ENCODE measurements around the gene ATP8B4. TPM values are rescaled to one million over a fixed set of nuclear protein-coding genes. Genes with fewer than 3 reads are reported as not detected.
"Not testable (repeated sequence)": the region's sequence is repeated elsewhere in the genome, so short reads cannot be mapped to it uniquely, and the experiment has no call there.

The ATP8B4 gene
- total RNA-seq, 2 donors from 2014 or later = 16.8 to 16.9 TPM

DNA sequence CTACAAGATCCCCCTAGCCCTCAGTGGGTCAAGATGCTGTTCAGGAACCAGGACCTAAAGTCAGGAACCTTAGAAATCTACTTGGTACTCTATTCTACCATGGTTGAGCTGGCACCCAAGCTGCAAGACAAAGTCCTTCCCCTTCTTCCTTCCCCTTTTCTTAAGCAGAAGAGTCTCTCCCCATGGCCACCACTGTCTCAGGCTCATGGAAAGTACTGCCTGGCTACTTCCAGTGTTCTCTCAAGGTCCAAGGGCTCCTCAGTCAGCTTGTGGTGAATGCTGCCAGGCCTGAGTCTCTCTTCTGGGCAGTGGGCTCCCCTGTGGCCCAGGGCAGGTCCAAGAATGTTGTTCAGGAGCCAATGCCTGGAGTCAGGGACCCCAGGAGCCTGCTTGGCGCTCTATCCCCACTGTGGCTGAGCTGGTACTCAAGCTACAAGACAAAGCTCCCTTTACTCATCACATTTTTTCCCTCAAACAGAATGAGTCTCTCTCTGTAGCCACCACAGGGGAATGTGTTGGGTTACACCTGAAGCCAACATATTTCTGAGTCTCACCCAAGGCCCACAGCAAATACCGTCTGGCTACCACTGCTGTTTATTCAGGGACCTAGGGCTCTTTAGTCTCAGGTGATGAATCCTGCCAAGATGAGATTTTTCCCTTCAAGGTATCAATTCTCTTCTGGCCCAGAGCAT, 44.8 kb upstream of the ATP8B4 start:
- no peak for DNase-seq (ENCODE audit: low spot score)
- TF ChIP-seq, protein P1, sequence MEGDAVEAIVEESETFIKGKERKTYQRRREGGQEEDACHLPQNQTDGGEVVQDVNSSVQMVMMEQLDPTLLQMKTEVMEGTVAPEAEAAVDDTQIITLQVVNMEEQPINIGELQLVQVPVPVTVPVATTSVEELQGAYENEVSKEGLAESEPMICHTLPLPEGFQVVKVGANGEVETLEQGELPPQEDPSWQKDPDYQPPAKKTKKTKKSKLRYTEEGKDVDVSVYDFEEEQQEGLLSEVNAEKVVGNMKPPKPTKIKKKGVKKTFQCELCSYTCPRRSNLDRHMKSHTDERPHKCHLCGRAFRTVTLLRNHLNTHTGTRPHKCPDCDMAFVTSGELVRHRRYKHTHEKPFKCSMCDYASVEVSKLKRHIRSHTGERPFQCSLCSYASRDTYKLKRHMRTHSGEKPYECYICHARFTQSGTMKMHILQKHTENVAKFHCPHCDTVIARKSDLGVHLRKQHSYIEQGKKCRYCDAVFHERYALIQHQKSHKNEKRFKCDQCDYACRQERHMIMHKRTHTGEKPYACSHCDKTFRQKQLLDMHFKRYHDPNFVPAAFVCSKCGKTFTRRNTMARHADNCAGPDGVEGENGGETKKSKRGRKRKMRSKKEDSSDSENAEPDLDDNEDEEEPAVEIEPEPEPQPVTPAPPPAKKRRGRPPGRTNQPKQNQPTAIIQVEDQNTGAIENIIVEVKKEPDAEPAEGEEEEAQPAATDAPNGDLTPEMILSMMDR (IDR thresholded peaks at IDR 0.05) = no peak
- no peak for ATAC-seq (ENCODE audit: insufficient number of reproducible peaks, low FRiP score, low read depth)
- no peak overlapping the region for H3K4me3 ChIP-seq
- no peaks in the 10 kb centered on the region for H3K4me1 ChIP-seq (ENCODE audit: control insufficient read depth in 1 of 2, low read depth in 2 of 2)
- no peak overlapping the region for H3K27ac ChIP-seq
- H3K27me3 ChIP-seq (replicated peaks; ENCODE audit: insufficient read depth) = no peaks in the 10 kb centered on the region
- H3K9me3 ChIP-seq = no peaks in the 10 kb centered on the region
- no peaks in the 10 kb centered on the region for H3K36me3 ChIP-seq

DNA sequence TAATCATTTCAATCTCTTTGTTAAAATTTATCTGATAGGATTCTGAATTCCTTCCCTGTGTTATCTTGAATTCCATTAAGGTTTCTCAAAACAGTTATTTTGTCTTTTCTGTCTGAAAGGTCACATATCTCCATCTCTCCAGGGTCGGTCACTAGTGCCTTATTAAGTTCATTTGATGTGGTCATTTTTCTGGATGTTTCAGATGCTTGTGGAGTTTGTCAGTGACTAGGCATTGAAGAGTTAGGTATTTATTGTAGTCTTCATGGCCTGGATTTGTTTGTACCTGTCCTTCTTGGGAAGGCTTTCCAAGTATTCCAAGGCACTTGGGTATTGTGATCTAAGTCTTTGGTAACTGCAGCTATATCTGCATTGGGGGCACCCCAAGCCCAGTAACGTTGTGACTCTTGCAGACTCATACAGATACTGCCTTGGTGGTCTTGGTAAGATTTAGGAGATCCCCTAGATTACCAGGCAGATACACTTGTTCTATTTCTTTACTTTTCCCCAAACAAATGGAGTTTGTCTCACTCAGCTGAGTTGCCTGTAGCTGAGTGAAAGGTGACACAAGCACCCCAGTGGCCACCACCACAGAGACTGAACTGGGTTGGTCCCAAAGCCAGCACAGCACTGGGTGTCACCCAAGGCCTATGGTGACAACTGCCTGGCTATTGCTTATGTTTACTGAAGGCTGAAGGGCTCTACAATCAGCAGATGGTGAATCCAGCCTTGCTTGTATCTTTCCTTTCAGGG, 44.1 kb upstream of the ATP8B4 start:
- DNase-seq (ENCODE audit: low spot score) (no peak), ATAC-seq (ENCODE audit: insufficient number of reproducible peaks, low FRiP score, low read depth) (no peak)
- no peaks in the 10 kb centered on the region for H3K9me3 ChIP-seq

DNA sequence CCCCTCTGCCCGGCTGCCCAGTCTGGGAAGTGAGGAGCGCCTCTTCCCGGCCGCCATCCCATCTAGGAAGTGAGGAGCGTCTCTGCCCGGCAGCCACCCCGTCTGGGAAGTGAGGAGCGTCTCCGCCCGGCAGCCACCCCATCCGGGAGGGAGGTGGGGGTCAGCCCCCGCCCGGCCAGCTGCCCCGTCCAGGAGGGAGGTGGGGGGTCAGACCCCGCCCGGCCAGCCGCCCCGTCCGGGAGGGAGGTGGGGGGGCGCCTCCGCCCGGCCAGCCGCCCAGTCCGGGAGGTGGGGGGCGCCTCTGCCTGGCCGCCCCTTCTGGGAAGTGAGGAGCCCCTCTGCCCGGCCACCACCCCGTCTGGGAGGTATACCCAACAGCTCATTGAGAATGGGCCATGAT, 39.2 kb upstream of the ATP8B4 start:
- not testable (repeated sequence) for H3K27ac ChIP-seq; H3K9me3 ChIP-seq; DNase-seq (ENCODE audit: low spot score); H3K36me3 ChIP-seq; H3K4me3 ChIP-seq; ATAC-seq (ENCODE audit: insufficient number of reproducible peaks, low FRiP score, low read depth); H3K4me1 ChIP-seq (ENCODE audit: control insufficient read depth in 1 of 2, low read depth in 2 of 2); H3K27me3 ChIP-seq (replicated peaks; ENCODE audit: insufficient read depth)

More for the DNA sequence above, 44.1 kb upstream of the ATP8B4 start:
- H3K27me3 ChIP-seq (replicated peaks; ENCODE audit: insufficient read depth) = no peaks in the 10 kb centered on the region
- H3K36me3 ChIP-seq = no peaks in the 10 kb centered on the region
- H3K27ac ChIP-seq = no peak overlapping the region
- no peak overlapping the region for H3K4me3 ChIP-seq
- TF ChIP-seq, protein P1 (IDR thresholded peaks at IDR 0.05) = no peak
- H3K4me1 ChIP-seq (ENCODE audit: control insufficient read depth in 1 of 2, low read depth in 2 of 2) = no peaks in the 10 kb centered on the region

DNA sequence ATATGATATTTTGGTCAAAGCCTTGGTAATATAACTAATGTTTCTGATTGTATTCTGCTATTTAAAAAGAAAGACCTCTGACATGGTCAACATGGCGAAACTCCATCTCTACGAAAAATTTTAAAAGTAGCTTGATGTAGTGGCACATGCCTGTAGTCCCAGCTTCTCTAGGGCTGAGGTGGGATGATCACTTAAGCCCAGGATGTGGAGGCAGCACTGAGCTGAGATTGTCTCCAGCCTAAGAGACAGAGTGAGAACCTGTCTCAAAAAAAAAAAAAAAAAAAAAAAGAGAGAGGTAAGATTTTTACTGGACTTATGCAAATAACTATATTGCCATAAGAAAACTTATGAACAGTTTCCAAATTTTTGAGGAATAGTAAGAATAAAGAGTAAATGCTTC, 32.4 kb upstream of the ATP8B4 start:
- H3K4me1 ChIP-seq (ENCODE audit: control insufficient read depth in 1 of 2, low read depth in 2 of 2) = no peaks in the 10 kb centered on the region
- ATAC-seq (ENCODE audit: insufficient number of reproducible peaks, low FRiP score, low read depth) (no peak), DNase-seq (ENCODE audit: low spot score) (no peak)
- H3K36me3 ChIP-seq = no peaks in the 10 kb centered on the region
- TF ChIP-seq, protein P1 (IDR thresholded peaks at IDR 0.05) = no peak
- no peaks in the 10 kb centered on the region for H3K27me3 ChIP-seq (replicated peaks; ENCODE audit: insufficient read depth)
- H3K27ac ChIP-seq = no peak overlapping the region
- no peak overlapping the region for H3K4me3 ChIP-seq
- no peaks in the 10 kb centered on the region for H3K9me3 ChIP-seq

DNA sequence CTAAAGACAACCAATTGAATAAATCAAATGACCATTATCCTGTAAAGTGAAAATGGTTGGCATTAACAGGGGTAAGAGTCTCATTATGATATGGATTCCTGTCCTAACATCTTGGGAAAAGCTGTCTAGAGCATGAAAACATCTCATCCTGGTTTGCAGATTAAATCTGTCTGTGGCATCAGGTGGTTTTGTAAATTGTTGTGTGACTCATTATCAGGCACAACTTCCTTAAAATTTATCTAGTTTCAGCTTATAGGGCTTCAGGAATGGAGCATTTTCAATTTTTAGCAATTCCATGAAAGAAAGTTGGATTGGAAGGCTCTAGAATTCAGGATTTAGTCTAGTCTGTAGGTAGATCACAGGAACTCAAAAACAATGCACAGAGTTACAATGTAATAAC, 31.8 kb upstream of the ATP8B4 start:
- Histone ChIP-seq H3K9me3 (no peaks in the 10 kb centered on the region), H3K36me3 (no peaks in the 10 kb centered on the region), H3K27me3 (replicated peaks; ENCODE audit: insufficient read depth) (no peaks in the 10 kb centered on the region), H3K4me3 (no peak overlapping the region), H3K27ac (no peak overlapping the region), H3K4me1 (ENCODE audit: control insufficient read depth in 1 of 2, low read depth in 2 of 2) (no peaks in the 10 kb centered on the region)
- DNase-seq (ENCODE audit: low spot score) (no peak), ATAC-seq (ENCODE audit: insufficient number of reproducible peaks, low FRiP score, low read depth) (no peak)
- TF ChIP-seq, protein P1 (IDR thresholded peaks at IDR 0.05) = no peak
